Ovary (tissue), 3 donors: Measurements from ENCODE around the gene PEX5.

ENCODE experiments used
- CTCF ChIP-seq, 3 donors: fragments of 450-650 bp in 2 of 3; fragments of 200-600 bp in 1 of 3; IDR thresholded peaks; one replicate each; pipeline versions ENCODE4 v1.5.1 to v1.8.0; 2016 to 2022; ENCODE audit warnings: antibody characterized with exemption in 3 of 3, mild to moderate bottlenecking in 1 of 3
- POLR2A ChIP-seq: fragments of 450-650 bp; IDR thresholded peaks from one replicate; pipeline ENCODE4 v1.6.1; 2017; ENCODE audit warnings: antibody characterized with exemption, mild to moderate bottlenecking, moderate library complexity
- donor health status: DM: no; HTN: no; CAD: no.

GRCh38 chr12:7193674-7194073 lies 4.2 kb downstream of the PEX5 start:
- no peak for TF ChIP-seq CTCF (IDR thresholded peaks at IDR 0.05)
- TF ChIP-seq POLR2A: no peak
